Small intestine (tissue), 7 donors: ENCODE data around the gene STAP1. TPM values are rescaled to one million over a fixed set of nuclear protein-coding genes. Genes with fewer than 3 reads are reported as not detected.

ENCODE experiments used
- DNase-seq, 2 donors: peaks; one replicate each; pipeline versions ENCODE4 v3.0.0 to v3.0.0-alpha.2; 2013
- FAIRE-seq: peaks from 2 replicates; lab custom pipeline; 2012; peaks lifted over from hg19 to GRCh38; lab: Jason Lieb, UNC
- H3K27ac ChIP-seq, 3 donors: one replicate each; pipeline ENCODE4 v1.5.1; 2013; ENCODE audit warnings: low read length in 2 of 3, mild to moderate bottlenecking in 2 of 3, control low read depth in 1 of 3, inconsistent platforms in 1 of 3, low read depth in 1 of 3, moderate library complexity in 1 of 3
- H3K27me3 ChIP-seq, 3 donors: one replicate each; pipeline ENCODE4 v1.6.1; 2013; ENCODE audit warnings: low read length in 3 of 3, inconsistent platforms in 1 of 3; ENCODE audit not compliant: control insufficient read depth in 3 of 3, insufficient read depth in 3 of 3
- H3K36me3 ChIP-seq, 3 donors: one replicate each; pipeline ENCODE4 v1.6.1; 2013; ENCODE audit warnings: low read length in 3 of 3, inconsistent platforms in 1 of 3, low read depth in 1 of 3, mild to moderate bottlenecking in 1 of 3, moderate library complexity in 1 of 3; ENCODE audit not compliant: control insufficient read depth in 3 of 3, insufficient read depth in 2 of 3
- H3K4me1 ChIP-seq, 3 donors: one replicate each; pipeline ENCODE4 v1.6.1; 2013; ENCODE audit warnings: low read length in 2 of 3, inconsistent platforms in 1 of 3, low read depth in 1 of 3, mild to moderate bottlenecking in 1 of 3, moderate library complexity in 1 of 3; ENCODE audit not compliant: control insufficient read depth in 3 of 3, insufficient read depth in 2 of 3
- H3K4me3 ChIP-seq, 3 donors: one replicate each; pipeline ENCODE4 v1.5.1; 2013; ENCODE audit warnings: low read length in 3 of 3, control low read depth in 1 of 3, inconsistent platforms in 1 of 3, low read depth in 1 of 3, mild to moderate bottlenecking in 1 of 3, moderate library complexity in 1 of 3
- H3K9me3 ChIP-seq, 2 donors: one replicate each; pipeline ENCODE4 v1.6.1; 2013; ENCODE audit warnings: low read depth in 1 of 2, low read length in 1 of 2; ENCODE audit not compliant: control insufficient read depth in 2 of 2, insufficient read depth in 1 of 2
- WGBS, 3 donors: extraction: QIAGEN DNeasy Blood & Tissue Kit; methylation state at CpG; one replicate each; pipeline ENCODE4 v1.1.7; 2013; 5-methylcytosine and 5-hydroxymethylcytosine counted together
- polyA plus RNA-seq, 4 donors: library from polyadenylated mRNA; stranded (reverse) in 3 of 4; unstranded in 1 of 4; fragments of 200-250 nt in 3 of 4; fragments of 120-200 nt in 1 of 4; gene quantifications; one replicate each; pipeline versions ENCODE4 v1.2.1 to v1.2.3, GENCODE V29; 2013
- donor health status: healthy with polysubstance abuse.
- donor health status: control.
- donor health status: control.
- donor health status: Bipolar disorder and iron deficiency.
- donor health status: healthy.

STAP1 gene
- polyA plus RNA-seq, 4 donors: 0.45 to 2.7 (median 0.72) TPM

- Histone ChIP-seq H3K4me1 (no peaks in the 10 kb centered on the region), H3K27ac (no peak overlapping the region), H3K4me3 (no peak overlapping the region), H3K36me3 (no peaks in the 10 kb centered on the region), H3K9me3 (no peaks in the 10 kb centered on the region), H3K27me3 (no peaks in the 10 kb centered on the region)
- 92 to 96% (median 94%) methylated on average over 3 of the region's 3 CpGs for WGBS, 3 donors
- no peak for FAIRE-seq
- DNase-seq: no peak
These were observed 7.8 kb downstream of the STAP1 start for GRCh38 chr4:67566335-67566734.

GRCh38 chr4:67568820-67569219 lies 10.3 kb downstream of the STAP1 start:
- 94 to 96% (median 96%) methylated on average over 2 of the region's 2 CpGs for WGBS, 3 donors
- H3K9me3 ChIP-seq: no peaks in the 10 kb centered on the region
- no peak for DNase-seq

GRCh38 chr4:67570537-67570936 lies 12.0 kb downstream of the STAP1 start:
- H3K27ac ChIP-seq: no peak overlapping the region
- WGBS, 3 donors: 95 to 100% (median 100%) methylated on average over 1 of the region's 1 CpG
- no peaks in the 10 kb centered on the region for H3K36me3 ChIP-seq
- H3K4me3 ChIP-seq: no peak overlapping the region
- H3K27me3 ChIP-seq: no peaks in the 10 kb centered on the region
- DNase-seq (no peak), FAIRE-seq (no peak)
- no peaks in the 10 kb centered on the region for H3K4me1 ChIP-seq
- H3K9me3 ChIP-seq: no peaks in the 10 kb centered on the region

More at GRCh38 chr4:67568820-67569219, 10.3 kb downstream of the STAP1 start:
- Histone ChIP-seq H3K27ac (no peak overlapping the region), H3K36me3 (no peaks in the 10 kb centered on the region), H3K4me3 (no peak overlapping the region), H3K27me3 (no peaks in the 10 kb centered on the region), H3K4me1 (no peaks in the 10 kb centered on the region)
- FAIRE-seq: no peak

- DNase-seq (no peak), FAIRE-seq (no peak)
- WGBS, 3 donors: 36 to 48% (median 45%) methylated on average over 1 of the region's 1 CpG
- H3K27ac ChIP-seq: no peak overlapping the region
- H3K36me3 ChIP-seq: no peaks in the 10 kb centered on the region
- no peak overlapping the region for H3K4me3 ChIP-seq
- no peaks in the 10 kb centered on the region for H3K4me1 ChIP-seq
- H3K9me3 ChIP-seq: no peaks in the 10 kb centered on the region
- no peaks in the 10 kb centered on the region for H3K27me3 ChIP-seq
These were observed 13.4 kb downstream of the STAP1 start for GRCh38 chr4:67571975-67572374.

- Histone ChIP-seq H3K4me3 (no peak overlapping the region), H3K9me3 (no peaks in the 10 kb centered on the region), H3K36me3 (no peaks in the 10 kb centered on the region), H3K27ac (no peak overlapping the region), H3K4me1 (no peaks in the 10 kb centered on the region), H3K27me3 (no peaks in the 10 kb centered on the region)
- no peak for DNase-seq
- no peak for FAIRE-seq
These were observed 14.7 kb downstream of the STAP1 start for GRCh38 chr4:67573193-67573592.

- Histone ChIP-seq H3K9me3 (no peaks in the 10 kb centered on the region), H3K27ac (peak overlapping the region in 1 of 3 donors; percentile 40), H3K27me3 (no peaks in the 10 kb centered on the region), H3K4me3 (no peak overlapping the region), H3K4me1 (no peaks in the 10 kb centered on the region), H3K36me3 (no peaks in the 10 kb centered on the region)
- DNase-seq (peak in 1 of 2 donors; percentile 2), FAIRE-seq (no peak)
- 61 to 78% (median 66%) methylated on average over 13 of the region's 13 CpGs for whole genome bisulfite sequencing, 3 donors
These were observed 16.9 kb downstream of the STAP1 start for GRCh38 chr4:67575232-67576058.

GRCh38 chr4:67576059-67576466 lies 17.5 kb downstream of the STAP1 start:
- 76 to 83% (median 79%) methylated on average over 4 of the region's 4 CpGs for WGBS, 3 donors
- H3K27ac ChIP-seq: peak overlapping the region in 1 of 3 donors; percentile 40
- FAIRE-seq: no peak
- H3K27me3 ChIP-seq: no peaks in the 10 kb centered on the region
- H3K4me1 ChIP-seq: no peaks in the 10 kb centered on the region
- no peaks in the 10 kb centered on the region for H3K36me3 ChIP-seq
- DNase-seq: no peak
- H3K4me3 ChIP-seq: no peak overlapping the region
- H3K9me3 ChIP-seq: no peaks in the 10 kb centered on the region

- DNase-seq (no peak), FAIRE-seq (no peak)
- no peaks in the 10 kb centered on the region for H3K9me3 ChIP-seq
- peak overlapping the region in 1 of 3 donors; percentile 49 for H3K27ac ChIP-seq
- H3K27me3 ChIP-seq: no peaks in the 10 kb centered on the region
- H3K4me1 ChIP-seq: no peaks in the 10 kb centered on the region
- no peaks in the 10 kb centered on the region for H3K36me3 ChIP-seq
- no peak overlapping the region for H3K4me3 ChIP-seq
- 83 to 93% (median 88%) methylated on average over 1 of the region's 1 CpG for WGBS, 3 donors
These were observed 18.0 kb downstream of the STAP1 start for GRCh38 chr4:67576538-67576937.
